ENCODE results near the gene NEURL1. TPM values are rescaled to one million over a fixed set of nuclear protein-coding genes. Genes with fewer than 3 reads are reported as not detected.

The NEURL1 gene
- polyA plus RNA-seq, 2 donors, result 0.10 to 0.11 TPM

- WGBS, 2 donors, result 61 to 70% methylated on average over 12 of the region's 12 CpGs
- Histone ChIP-seq H3K27me3 (ENCODE audit: control insufficient read depth in 1 of 2, insufficient read depth in 2 of 2, low read length in 2 of 2) (no peaks in the 10 kb centered on the region), H3K36me3 (ENCODE audit: control insufficient read depth in 2 of 2, insufficient read depth in 2 of 2, low read length in 1 of 2) (no peaks in the 10 kb centered on the region), H3K27ac (ENCODE audit: low read depth in 2 of 2, low read length in 1 of 2) (no peak overlapping the region), H3K9me3 (ENCODE audit: control insufficient read depth in 2 of 2, insufficient read depth in 1 of 2, low read depth in 1 of 2, low read length in 1 of 2) (no peaks in the 10 kb centered on the region), H3K4me3 (ENCODE audit: low read depth in 1 of 2, low read length in 2 of 2) (no peak overlapping the region), H3K4me1 (ENCODE audit: control insufficient read depth in 2 of 2, insufficient read depth in 2 of 2, low read length in 1 of 2) (no peaks in the 10 kb centered on the region)
These were observed 71.4 kb downstream of the NEURL1 start for GRCh38 chr10:103564776-103565520.

GRCh38 chr10:103566536-103566935 is 73.0 kb downstream of the NEURL1 start:
- no peaks in the 10 kb centered on the region for H3K36me3 ChIP-seq (ENCODE audit: control insufficient read depth in 2 of 2, insufficient read depth in 2 of 2, low read length in 1 of 2)
- H3K4me3 ChIP-seq (ENCODE audit: low read depth in 1 of 2, low read length in 2 of 2), result no peak overlapping the region
- no peaks in the 10 kb centered on the region for H3K27me3 ChIP-seq (ENCODE audit: control insufficient read depth in 1 of 2, insufficient read depth in 2 of 2, low read length in 2 of 2)
- H3K9me3 ChIP-seq (ENCODE audit: control insufficient read depth in 2 of 2, insufficient read depth in 1 of 2, low read depth in 1 of 2, low read length in 1 of 2), result no peaks in the 10 kb centered on the region
- 24 to 47% methylated on average over 3 of the region's 3 CpGs for WGBS, 2 donors
- no peak overlapping the region for H3K27ac ChIP-seq (ENCODE audit: low read depth in 2 of 2, low read length in 1 of 2)
- no peaks in the 10 kb centered on the region for H3K4me1 ChIP-seq (ENCODE audit: control insufficient read depth in 2 of 2, insufficient read depth in 2 of 2, low read length in 1 of 2)

- H3K27ac ChIP-seq (ENCODE audit: low read depth in 2 of 2, low read length in 1 of 2), result no peak overlapping the region
- H3K4me1 ChIP-seq (ENCODE audit: control insufficient read depth in 2 of 2, insufficient read depth in 2 of 2, low read length in 1 of 2), result no peaks in the 10 kb centered on the region
- no peaks in the 10 kb centered on the region for H3K36me3 ChIP-seq (ENCODE audit: control insufficient read depth in 2 of 2, insufficient read depth in 2 of 2, low read length in 1 of 2)
- WGBS, 2 donors, result 92 to 93% methylated on average over 5 of the region's 5 CpGs
- no peaks in the 10 kb centered on the region for H3K27me3 ChIP-seq (ENCODE audit: control insufficient read depth in 1 of 2, insufficient read depth in 2 of 2, low read length in 2 of 2)
- H3K4me3 ChIP-seq (ENCODE audit: low read depth in 1 of 2, low read length in 2 of 2), result no peak overlapping the region
- H3K9me3 ChIP-seq (ENCODE audit: control insufficient read depth in 2 of 2, insufficient read depth in 1 of 2, low read depth in 1 of 2, low read length in 1 of 2), result no peaks in the 10 kb centered on the region
These were observed 75.0 kb downstream of the NEURL1 start for GRCh38 chr10:103568505-103568904.

GRCh38 chr10:103569896-103570295 is 76.4 kb downstream of the NEURL1 start:
- H3K4me3 ChIP-seq (ENCODE audit: low read depth in 1 of 2, low read length in 2 of 2), result no peak overlapping the region
- no peaks in the 10 kb centered on the region for H3K36me3 ChIP-seq (ENCODE audit: control insufficient read depth in 2 of 2, insufficient read depth in 2 of 2, low read length in 1 of 2)
- no peak overlapping the region for H3K27ac ChIP-seq (ENCODE audit: low read depth in 2 of 2, low read length in 1 of 2)
- H3K9me3 ChIP-seq (ENCODE audit: control insufficient read depth in 2 of 2, insufficient read depth in 1 of 2, low read depth in 1 of 2, low read length in 1 of 2), result no peaks in the 10 kb centered on the region
- WGBS, 2 donors, result 47 to 59% methylated on average over 5 of the region's 5 CpGs
- H3K4me1 ChIP-seq (ENCODE audit: control insufficient read depth in 2 of 2, insufficient read depth in 2 of 2, low read length in 1 of 2), result no peaks in the 10 kb centered on the region
- H3K27me3 ChIP-seq (ENCODE audit: control insufficient read depth in 1 of 2, insufficient read depth in 2 of 2, low read length in 2 of 2), result no peaks in the 10 kb centered on the region

- H3K4me3 ChIP-seq (ENCODE audit: low read depth in 1 of 2, low read length in 2 of 2), result no peak overlapping the region
- no peaks in the 10 kb centered on the region for H3K4me1 ChIP-seq (ENCODE audit: control insufficient read depth in 2 of 2, insufficient read depth in 2 of 2, low read length in 1 of 2)
- no peaks in the 10 kb centered on the region for H3K36me3 ChIP-seq (ENCODE audit: control insufficient read depth in 2 of 2, insufficient read depth in 2 of 2, low read length in 1 of 2)
- no peaks in the 10 kb centered on the region for H3K9me3 ChIP-seq (ENCODE audit: control insufficient read depth in 2 of 2, insufficient read depth in 1 of 2, low read depth in 1 of 2, low read length in 1 of 2)
- H3K27me3 ChIP-seq (ENCODE audit: control insufficient read depth in 1 of 2, insufficient read depth in 2 of 2, low read length in 2 of 2), result no peaks in the 10 kb centered on the region
- WGBS, 2 donors, result 88 to 91% methylated on average over 28 of the region's 28 CpGs
- H3K27ac ChIP-seq (ENCODE audit: low read depth in 2 of 2, low read length in 1 of 2), result no peak overlapping the region
These were observed 77.5 kb downstream of the NEURL1 start for GRCh38 chr10:103570844-103571655.

GRCh38 chr10:103571656-103571975 is 78.1 kb downstream of the NEURL1 start:
- Histone ChIP-seq H3K4me1 (ENCODE audit: control insufficient read depth in 2 of 2, insufficient read depth in 2 of 2, low read length in 1 of 2) (no peaks in the 10 kb centered on the region), H3K27ac (ENCODE audit: low read depth in 2 of 2, low read length in 1 of 2) (no peak overlapping the region), H3K4me3 (ENCODE audit: low read depth in 1 of 2, low read length in 2 of 2) (no peak overlapping the region), H3K27me3 (ENCODE audit: control insufficient read depth in 1 of 2, insufficient read depth in 2 of 2, low read length in 2 of 2) (no peaks in the 10 kb centered on the region), H3K9me3 (ENCODE audit: control insufficient read depth in 2 of 2, insufficient read depth in 1 of 2, low read depth in 1 of 2, low read length in 1 of 2) (no peaks in the 10 kb centered on the region), H3K36me3 (ENCODE audit: control insufficient read depth in 2 of 2, insufficient read depth in 2 of 2, low read length in 1 of 2) (no peaks in the 10 kb centered on the region)
- WGBS, 2 donors, result 93 to 96% methylated on average over 18 of the region's 18 CpGs

- Histone ChIP-seq H3K4me1 (ENCODE audit: control insufficient read depth in 2 of 2, insufficient read depth in 2 of 2, low read length in 1 of 2) (no peaks in the 10 kb centered on the region), H3K9me3 (ENCODE audit: control insufficient read depth in 2 of 2, insufficient read depth in 1 of 2, low read depth in 1 of 2, low read length in 1 of 2) (no peaks in the 10 kb centered on the region), H3K27me3 (ENCODE audit: control insufficient read depth in 1 of 2, insufficient read depth in 2 of 2, low read length in 2 of 2) (no peaks in the 10 kb centered on the region), H3K4me3 (ENCODE audit: low read depth in 1 of 2, low read length in 2 of 2) (no peak overlapping the region), H3K27ac (ENCODE audit: low read depth in 2 of 2, low read length in 1 of 2) (no peak overlapping the region), H3K36me3 (ENCODE audit: control insufficient read depth in 2 of 2, insufficient read depth in 2 of 2, low read length in 1 of 2) (no peaks in the 10 kb centered on the region)
- WGBS, 2 donors, result 90 to 91% methylated on average over 10 of the region's 10 CpGs
These were observed 79.1 kb downstream of the NEURL1 start for GRCh38 chr10:103572347-103573204.

GRCh38 chr10:103573205-103573487 is 79.6 kb downstream of the NEURL1 start:
- Histone ChIP-seq H3K4me3 (ENCODE audit: low read depth in 1 of 2, low read length in 2 of 2) (no peak overlapping the region), H3K27me3 (ENCODE audit: control insufficient read depth in 1 of 2, insufficient read depth in 2 of 2, low read length in 2 of 2) (no peaks in the 10 kb centered on the region), H3K27ac (ENCODE audit: low read depth in 2 of 2, low read length in 1 of 2) (no peak overlapping the region), H3K4me1 (ENCODE audit: control insufficient read depth in 2 of 2, insufficient read depth in 2 of 2, low read length in 1 of 2) (no peaks in the 10 kb centered on the region), H3K36me3 (ENCODE audit: control insufficient read depth in 2 of 2, insufficient read depth in 2 of 2, low read length in 1 of 2) (no peaks in the 10 kb centered on the region), H3K9me3 (ENCODE audit: control insufficient read depth in 2 of 2, insufficient read depth in 1 of 2, low read depth in 1 of 2, low read length in 1 of 2) (no peaks in the 10 kb centered on the region)
- WGBS, 2 donors, result 86 to 87% methylated on average over 7 of the region's 7 CpGs

GRCh38 chr10:103574097-103575061 is 80.9 kb downstream of the NEURL1 start:
- H3K36me3 ChIP-seq (ENCODE audit: control insufficient read depth in 2 of 2, insufficient read depth in 2 of 2, low read length in 1 of 2), result no peaks in the 10 kb centered on the region
- H3K9me3 ChIP-seq (ENCODE audit: control insufficient read depth in 2 of 2, insufficient read depth in 1 of 2, low read depth in 1 of 2, low read length in 1 of 2), result no peaks in the 10 kb centered on the region
- no peaks in the 10 kb centered on the region for H3K27me3 ChIP-seq (ENCODE audit: control insufficient read depth in 1 of 2, insufficient read depth in 2 of 2, low read length in 2 of 2)
- no peak overlapping the region for H3K27ac ChIP-seq (ENCODE audit: low read depth in 2 of 2, low read length in 1 of 2)
- 83 to 88% methylated on average over 16 of the region's 16 CpGs for WGBS, 2 donors
- H3K4me1 ChIP-seq (ENCODE audit: control insufficient read depth in 2 of 2, insufficient read depth in 2 of 2, low read length in 1 of 2), result no peaks in the 10 kb centered on the region
- no peak overlapping the region for H3K4me3 ChIP-seq (ENCODE audit: low read depth in 1 of 2, low read length in 2 of 2)

All from esophagus (tissue), 2 donors.